GM21737 (cell line): ENCODE results near the gene IL34.
"Not testable (repeated sequence)": the region's sequence is repeated elsewhere in the genome, so short reads cannot be mapped to it uniquely, and the experiment has no call there.

Experiments
- ATAC-seq: cut with Tn5 transposase; IDR thresholded peaks from one replicate; pipeline ENCODE4 v1.9.1; 2021; ENCODE audit warnings: mild to moderate bottlenecking, moderate library complexity; ENCODE audit not compliant: unreplicated experiment

Gene IL34

GRCh38 chr16:70646260-70647241 lies at the start of gene IL34:
Gene IL34 (plus strand): TSS chr16:70646559. CDS start chr16:70646948, 389 bp downstream.
- ATAC-seq: no peak

- ATAC-seq: no peak
These were observed 49.1 kb upstream of the IL34 start for GRCh38 chr16:70597135-70597835.

- no peak for ATAC-seq
These were observed 47.3 kb upstream of the IL34 start for GRCh38 chr16:70598937-70599503.

GRCh38 chr16:70600730-70601129 lies 45.6 kb upstream of the IL34 start:
- ATAC-seq: no peak

- no peak for ATAC-seq
These were observed 44.5 kb upstream of the IL34 start for GRCh38 chr16:70601576-70602575.

GRCh38 chr16:70602831-70603230 lies 43.5 kb upstream of the IL34 start:
- ATAC-seq: no peak

- ATAC-seq: no peak
These were observed 41.7 kb upstream of the IL34 start for GRCh38 chr16:70604407-70605282.

- ATAC-seq: no peak
These were observed 41.1 kb upstream of the IL34 start for GRCh38 chr16:70605283-70605657.

- no peak for ATAC-seq
These were observed 37.8 kb upstream of the IL34 start for GRCh38 chr16:70608521-70608920.

- no peak for ATAC-seq
These were observed 35.8 kb upstream of the IL34 start for GRCh38 chr16:70610273-70611223.

- no peak for ATAC-seq
These were observed 35.1 kb upstream of the IL34 start for GRCh38 chr16:70611224-70611598.

GRCh38 chr16:70611785-70612303 lies 34.5 kb upstream of the IL34 start:
- ATAC-seq: no peak

GRCh38 chr16:70612931-70613330 lies 33.4 kb upstream of the IL34 start:
- no peak for ATAC-seq

- ATAC-seq: no peak
These were observed 32.0 kb upstream of the IL34 start for GRCh38 chr16:70614208-70614951.

GRCh38 chr16:70615945-70616344 lies 30.4 kb upstream of the IL34 start:
- ATAC-seq: no peak

- not testable (repeated sequence) for ATAC-seq
These were observed 24.5 kb upstream of the IL34 start for GRCh38 chr16:70621864-70622263.

- no peak for ATAC-seq
These were observed 18.7 kb upstream of the IL34 start for GRCh38 chr16:70627696-70628095.
